OCI-M2 (cell line): ENCODE measurements around the gene ABHD4.
"Not testable (repeated sequence)": the region's sequence is repeated elsewhere in the genome, so short reads cannot be mapped to it uniquely, and the experiment has no call there.

ENCODE experiments used
- DNase-seq: peaks from one replicate; lab custom pipeline; 2025; ENCODE audit not compliant: unreplicated experiment; lab: John Stamatoyannopoulos, UW

ABHD4 gene

GRCh38 chr14:22561366-22561660 is 36.8 kb upstream of the ABHD4 start:
- no peak for DNase-seq

- peak; percentile 58 for DNase-seq
Observed at GRCh38 chr14:22561661-22562579, 36.2 kb upstream of the ABHD4 start.

GRCh38 chr14:22563987-22564386 is 34.1 kb upstream of the ABHD4 start:
- no peak for DNase-seq

GRCh38 chr14:22564463-22564862 is 33.6 kb upstream of the ABHD4 start:
- no peak for DNase-seq

- no peak for DNase-seq
Observed at GRCh38 chr14:22565391-22565945, 32.6 kb upstream of the ABHD4 start.

- not testable (repeated sequence) for DNase-seq
Observed at GRCh38 chr14:22566266-22566665, 31.8 kb upstream of the ABHD4 start.

- no peak for DNase-seq
Observed at GRCh38 chr14:22566845-22567244, 31.3 kb upstream of the ABHD4 start.

- no peak for DNase-seq
Observed at GRCh38 chr14:22567437-22567836, 30.7 kb upstream of the ABHD4 start.

- DNase-seq: no peak
Observed at GRCh38 chr14:22569106-22569736, 28.9 kb upstream of the ABHD4 start.

- no peak for DNase-seq
Observed at GRCh38 chr14:22569737-22570131, 28.4 kb upstream of the ABHD4 start.

GRCh38 chr14:22570132-22570949 is 27.8 kb upstream of the ABHD4 start:
- DNase-seq: peak; percentile 48

- no peak for DNase-seq
Observed at GRCh38 chr14:22572562-22573058, 25.5 kb upstream of the ABHD4 start.

GRCh38 chr14:22573804-22574203 is 24.3 kb upstream of the ABHD4 start:
- DNase-seq: no peak

- no peak for DNase-seq
Observed at GRCh38 chr14:22577334-22577908, 20.7 kb upstream of the ABHD4 start.

GRCh38 chr14:22579236-22579635 is 18.9 kb upstream of the ABHD4 start:
- no peak for DNase-seq

- no peak for DNase-seq
Observed at GRCh38 chr14:22579881-22580280, 18.2 kb upstream of the ABHD4 start.

- DNase-seq: no peak
Observed at GRCh38 chr14:22580625-22581024, 17.5 kb upstream of the ABHD4 start.

- no peak for DNase-seq
Observed at GRCh38 chr14:22583994-22584393, 14.1 kb upstream of the ABHD4 start.

GRCh38 chr14:22587247-22587646 is 10.9 kb upstream of the ABHD4 start:
- no peak for DNase-seq

- DNase-seq: not testable (repeated sequence)
Observed at GRCh38 chr14:22587677-22588422, 10.2 kb upstream of the ABHD4 start.
